ENCODE results near the gene GARNL3.

The GARNL3 gene

DNA sequence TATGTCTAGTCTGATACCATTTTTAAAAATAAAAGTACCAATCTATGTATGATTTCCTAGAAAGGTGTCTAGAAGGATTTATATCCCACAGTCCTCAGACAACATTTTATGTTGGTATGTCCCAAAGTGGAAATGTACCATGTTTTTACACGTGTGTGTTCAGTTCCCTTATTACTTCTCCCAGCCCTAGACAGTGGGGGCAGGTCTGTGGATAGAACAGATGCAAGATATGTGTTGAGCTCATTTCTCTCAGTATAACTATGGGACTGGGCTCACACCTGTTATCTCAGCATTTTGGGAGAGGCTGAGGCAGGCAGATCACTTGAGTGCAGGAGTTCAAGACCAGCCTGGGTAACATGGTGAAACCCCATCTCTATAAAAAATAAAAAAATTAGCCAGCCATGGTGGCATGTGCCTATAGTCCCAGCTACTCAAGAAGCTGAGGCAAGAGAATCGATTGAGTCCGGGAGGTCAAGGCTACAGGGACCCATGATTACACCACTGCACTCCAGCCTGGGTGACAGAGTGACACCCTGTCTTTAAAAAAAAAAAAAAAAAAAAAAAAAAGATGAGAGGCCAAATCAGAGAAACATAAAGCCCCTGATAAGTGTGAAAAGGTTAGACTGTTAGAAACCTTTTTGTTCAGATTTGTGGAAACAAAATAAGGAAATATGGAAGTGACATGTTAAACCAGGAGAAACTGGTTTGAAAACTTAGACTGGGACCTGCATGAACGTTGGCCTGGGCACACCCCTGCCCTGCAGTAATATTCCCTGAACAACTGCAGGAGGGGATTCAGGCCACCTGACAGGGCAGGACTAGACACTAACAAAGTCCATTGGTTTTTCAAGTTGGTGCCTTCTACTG is 125.0 kb downstream of the GARNL3 start:
- DNase-seq: no peak

DNA sequence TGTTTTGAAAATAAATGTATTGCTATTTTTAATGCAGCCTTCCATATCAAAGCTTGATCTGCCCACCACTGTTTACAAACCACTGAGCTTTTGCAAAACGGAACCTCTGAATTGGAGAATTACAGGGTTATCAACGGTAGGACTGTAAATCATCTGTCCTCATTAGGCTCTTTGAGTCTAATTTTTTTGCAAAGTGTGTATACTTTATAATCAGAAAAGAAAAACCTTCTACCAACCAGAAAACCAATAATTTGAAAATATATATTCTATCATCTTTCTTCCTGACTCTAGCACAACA is 125.6 kb downstream of the GARNL3 start:
- no peak for DNase-seq

DNA sequence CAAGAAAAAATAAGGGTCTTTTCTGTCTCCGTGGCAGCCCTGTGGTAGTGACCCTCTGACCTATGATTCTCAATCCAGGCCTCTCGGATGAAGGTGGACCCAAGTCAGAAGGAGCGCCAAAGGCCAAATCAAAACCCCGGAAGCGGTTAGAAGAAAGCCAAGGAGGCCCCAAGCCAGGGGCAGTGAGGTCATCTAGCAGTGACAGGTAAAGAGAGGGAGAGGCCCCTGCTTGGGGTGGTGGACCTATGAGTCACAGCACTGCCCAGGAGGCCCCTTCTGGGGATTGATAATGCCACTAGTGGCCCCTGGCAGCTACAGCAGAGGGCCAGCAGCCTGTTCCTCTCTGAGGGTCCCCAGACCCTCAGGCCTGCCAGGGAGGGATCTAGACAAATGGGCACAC is 126.0 kb downstream of the GARNL3 start:
- no peak for DNase-seq

DNA sequence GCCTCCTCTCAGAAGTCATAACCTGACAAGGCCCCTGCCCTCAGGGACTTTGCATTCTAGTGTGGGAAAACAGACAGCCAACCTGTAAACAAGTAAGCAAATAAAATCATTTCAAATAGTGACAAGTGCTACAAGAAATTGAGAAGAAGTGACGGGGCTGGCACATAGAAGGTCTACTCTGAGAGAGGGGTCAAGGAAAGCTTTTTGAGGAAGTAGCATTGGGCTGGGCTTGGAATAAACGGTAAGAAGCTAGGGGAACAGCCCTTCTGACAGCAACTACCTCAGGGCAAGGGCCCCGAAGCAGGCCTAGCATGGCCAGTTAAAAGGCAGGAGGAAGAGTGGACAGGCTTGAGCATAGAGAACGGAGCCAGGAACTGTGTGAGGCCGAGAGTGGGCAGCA is 127.6 kb downstream of the GARNL3 start:
- no peak for DNase-seq

DNA sequence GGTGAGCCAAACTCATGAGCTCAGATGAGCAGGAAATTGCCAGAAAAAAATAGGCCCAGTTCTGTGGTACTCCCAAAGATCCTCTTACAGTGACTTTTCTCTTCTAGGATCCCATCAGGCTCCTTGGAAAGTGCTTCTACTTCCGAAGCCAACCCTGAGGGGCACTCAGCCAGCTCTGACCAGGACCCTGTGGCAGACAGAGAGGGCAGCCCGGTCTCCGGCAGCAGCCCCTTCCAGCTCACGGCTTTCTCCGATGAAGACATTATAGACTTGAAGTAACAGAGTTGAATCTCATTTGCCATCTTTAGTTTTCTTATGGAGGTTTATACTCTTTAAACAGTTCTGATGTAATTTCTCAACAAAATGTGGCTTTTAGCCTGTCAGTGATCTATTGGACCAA is 128.4 kb downstream of the GARNL3 start:
- no peak for DNase-seq

DNA sequence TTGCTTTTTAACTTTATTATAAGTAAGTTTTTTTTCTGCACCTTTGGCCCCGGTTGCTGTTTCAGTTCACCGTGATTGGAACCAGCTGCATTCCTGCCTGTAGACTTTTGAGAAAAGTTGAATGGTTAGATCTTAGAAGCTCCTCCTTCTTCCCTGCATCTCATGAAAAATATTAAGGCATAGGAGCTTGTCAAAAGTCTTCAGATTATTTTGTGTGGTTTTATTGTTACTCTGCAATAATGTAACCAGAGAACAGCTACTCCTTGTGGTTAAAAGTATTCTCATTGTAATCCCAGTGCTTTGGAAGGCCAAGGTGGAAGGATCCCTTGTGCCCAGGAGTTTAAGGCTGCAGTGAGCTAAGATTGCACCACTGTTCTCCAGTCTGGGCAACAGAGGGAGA is 129.1 kb downstream of the GARNL3 start:
- DNase-seq: no peak

DNA sequence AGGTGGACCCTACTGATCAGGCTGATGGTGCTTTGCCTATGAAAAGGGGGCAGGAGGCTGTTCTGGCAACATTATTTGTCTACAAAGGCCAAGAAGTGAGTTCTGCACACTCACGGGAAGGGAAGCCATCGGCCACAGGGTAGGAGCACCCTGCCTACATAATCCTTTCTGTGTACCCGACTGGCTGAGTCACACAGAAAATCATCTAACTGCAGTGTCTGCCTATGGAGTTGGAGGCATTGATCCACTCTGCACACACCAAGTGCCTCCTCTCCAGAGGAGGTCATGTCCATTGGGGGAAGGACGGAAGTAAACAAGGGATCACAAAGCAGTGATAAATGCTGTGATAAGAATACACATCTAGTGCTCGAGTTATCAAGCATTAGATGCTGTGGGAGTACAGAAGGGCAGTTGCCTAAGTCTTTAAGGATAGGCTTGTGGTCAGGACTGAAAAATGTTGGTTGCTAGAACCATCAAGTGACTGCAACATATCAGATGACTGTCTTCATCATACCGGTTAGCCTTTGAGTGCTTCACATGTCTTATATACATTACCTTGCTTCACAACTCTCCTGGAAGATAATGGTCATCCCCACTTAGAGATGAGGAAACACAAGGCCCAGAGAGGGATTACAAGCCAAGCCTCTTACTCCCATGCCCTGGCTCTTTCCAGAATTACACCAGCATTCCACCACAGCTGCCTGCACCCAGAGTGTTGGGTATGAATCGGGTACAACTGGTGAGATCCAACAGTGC is 131.1 kb downstream of the GARNL3 start:
- no peak for DNase-seq

DNA sequence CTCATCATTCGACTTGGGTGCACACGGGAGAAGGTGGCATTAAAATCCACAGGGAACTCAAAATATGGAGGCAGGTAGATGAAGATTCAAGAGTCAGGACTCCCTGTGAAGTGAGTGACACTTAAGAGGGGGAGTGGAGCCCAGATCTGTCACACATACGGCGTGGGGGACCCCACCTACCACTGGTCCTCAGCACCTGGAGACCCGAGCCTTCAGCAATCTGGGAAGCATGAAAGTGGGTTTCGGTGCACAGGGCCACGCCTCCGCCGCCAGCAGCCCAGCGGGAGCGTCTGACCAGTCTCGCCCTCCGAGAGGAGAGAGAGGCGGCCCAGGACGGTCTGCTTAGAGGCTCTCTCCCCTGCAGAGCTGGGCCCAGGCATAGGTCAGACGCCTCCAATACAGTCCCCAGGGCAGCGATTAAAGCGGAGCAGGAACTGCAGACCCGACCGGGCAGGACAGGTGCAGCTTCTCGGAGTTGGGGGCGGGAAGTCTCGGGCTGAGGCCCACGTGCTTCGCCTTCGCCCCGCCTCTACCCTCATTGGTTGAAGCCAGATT is 131.8 kb downstream of the GARNL3 start:
- DNase-seq: no peak

DNA sequence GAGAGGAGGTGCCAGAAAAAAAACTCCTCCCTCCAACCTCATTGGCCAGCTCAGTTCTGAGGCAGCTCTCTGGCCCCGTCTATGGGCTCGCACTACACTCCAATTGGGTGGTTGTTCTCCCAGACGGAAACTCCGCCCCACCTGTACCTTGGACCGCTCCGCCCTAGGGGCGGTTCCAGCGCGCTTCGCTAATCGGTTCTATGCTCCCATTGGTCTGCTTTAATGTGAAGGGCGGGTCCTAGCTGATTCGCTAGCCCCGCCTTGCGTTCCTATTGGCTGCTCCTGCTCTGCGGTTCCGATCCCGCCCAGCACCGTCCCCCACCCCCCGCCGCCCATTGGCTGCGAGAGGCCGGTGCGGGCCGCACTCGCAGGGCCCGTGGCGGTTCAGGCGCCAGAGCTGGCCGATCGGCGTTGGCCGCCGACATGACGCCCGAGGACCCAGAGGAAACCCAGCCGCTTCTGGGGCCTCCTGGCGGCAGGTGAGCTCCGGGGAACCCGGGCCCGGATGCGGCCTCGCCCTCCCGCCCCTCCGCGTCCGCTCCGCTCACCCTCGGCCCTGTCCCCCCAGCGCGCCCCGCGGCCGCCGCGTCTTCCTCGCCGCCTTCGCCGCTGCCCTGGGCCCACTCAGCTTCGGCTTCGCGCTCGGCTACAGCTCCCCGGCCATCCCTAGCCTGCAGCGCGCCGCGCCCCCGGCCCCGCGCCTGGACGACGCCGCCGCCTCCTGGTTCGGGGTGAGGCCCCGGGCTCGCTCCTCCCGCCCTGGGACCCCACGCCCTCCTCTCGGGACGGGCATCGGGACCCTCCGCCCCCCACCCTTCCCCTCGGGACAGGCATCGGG is 132.5 kb downstream of the GARNL3 start, which contains the start of gene SLC2A8:
SLC2A8 (plus strand) TSS at position 362 of the 838 bp plus-strand sequence; CDS start at position 424, 62 bp downstream.
- peak; percentile 100 for DNase-seq

DNA sequence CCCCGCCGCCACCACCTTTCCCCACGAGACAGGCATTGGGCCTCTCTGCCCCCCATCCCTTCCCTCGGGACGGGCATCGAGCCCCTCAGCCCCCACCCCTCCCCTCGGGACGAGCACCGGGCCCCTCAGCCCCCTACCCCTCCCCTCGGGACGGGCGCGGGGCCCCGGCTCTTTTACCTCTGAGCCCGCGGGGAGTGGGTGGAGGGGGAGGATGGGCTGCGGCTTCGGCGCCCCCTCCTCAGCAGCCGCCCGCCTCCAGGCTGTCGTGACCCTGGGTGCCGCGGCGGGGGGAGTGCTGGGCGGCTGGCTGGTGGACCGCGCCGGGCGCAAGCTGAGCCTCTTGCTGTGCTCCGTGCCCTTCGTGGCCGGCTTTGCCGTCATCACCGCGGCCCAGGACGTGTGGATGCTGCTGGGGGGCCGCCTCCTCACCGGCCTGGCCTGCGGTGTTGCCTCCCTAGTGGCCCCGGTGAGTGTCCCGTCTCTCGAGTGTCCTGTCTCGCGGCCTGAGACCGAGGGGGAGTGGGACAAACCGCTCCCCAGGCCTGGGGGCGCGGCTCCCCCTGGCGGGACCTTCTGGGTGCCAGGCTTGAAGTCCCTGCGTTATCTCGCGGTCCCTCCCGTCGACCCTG is 133.2 kb downstream of the GARNL3 start:
- peak; percentile 35 for DNase-seq

DNA sequence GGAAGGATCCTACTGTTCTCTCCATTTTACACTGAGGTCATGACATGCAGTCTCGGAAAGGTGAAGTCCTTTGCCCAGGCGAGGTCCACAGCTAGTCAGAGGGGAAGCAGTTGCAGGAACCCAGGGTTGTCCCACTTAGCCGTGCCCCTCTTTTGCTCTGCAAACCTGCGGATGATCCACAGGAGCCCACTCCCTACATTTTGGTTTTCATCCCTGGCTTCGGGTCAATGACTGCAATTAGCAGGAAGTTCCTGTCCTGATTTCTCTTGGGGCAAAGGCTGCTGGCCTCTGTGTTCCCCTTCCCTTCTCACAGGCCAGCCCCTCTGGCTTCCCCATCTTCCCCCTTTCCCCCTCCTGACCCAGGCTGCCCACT is 133.7 kb downstream of the GARNL3 start:
- DNase-seq: no peak

DNA sequence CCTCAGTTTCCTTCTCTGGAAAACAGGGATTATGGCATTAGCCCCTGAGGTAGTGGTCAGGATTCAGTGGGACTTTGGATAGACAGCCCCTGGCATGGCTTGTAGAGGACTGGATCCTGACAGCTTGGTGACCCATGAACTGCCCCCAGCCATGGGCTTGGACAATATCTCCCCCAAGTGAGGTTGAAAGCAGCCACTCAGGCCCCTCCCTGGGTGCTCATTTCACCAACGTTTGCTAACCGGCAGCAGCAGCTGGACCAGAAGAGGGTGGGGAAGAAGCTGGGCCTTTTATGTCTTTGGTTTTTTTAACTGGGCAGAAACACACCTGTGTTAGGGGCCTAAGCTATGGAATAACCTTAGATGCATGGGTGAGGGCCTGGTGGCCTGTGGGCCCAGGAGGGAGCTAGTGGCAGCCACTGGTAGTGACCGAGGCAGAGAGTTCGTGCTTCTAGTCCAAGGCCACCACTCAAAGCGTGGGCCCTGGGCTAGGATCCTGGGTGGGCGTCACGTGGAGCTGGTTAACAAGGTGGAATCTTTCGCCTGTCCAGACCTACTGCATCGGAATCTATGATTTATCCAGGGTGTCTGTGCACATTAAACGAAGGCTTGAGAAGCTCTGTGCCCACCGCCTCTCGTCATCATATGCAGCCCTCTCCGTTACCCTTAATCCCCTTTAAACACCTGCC is 134.3 kb downstream of the GARNL3 start:
- no peak for DNase-seq

DNA sequence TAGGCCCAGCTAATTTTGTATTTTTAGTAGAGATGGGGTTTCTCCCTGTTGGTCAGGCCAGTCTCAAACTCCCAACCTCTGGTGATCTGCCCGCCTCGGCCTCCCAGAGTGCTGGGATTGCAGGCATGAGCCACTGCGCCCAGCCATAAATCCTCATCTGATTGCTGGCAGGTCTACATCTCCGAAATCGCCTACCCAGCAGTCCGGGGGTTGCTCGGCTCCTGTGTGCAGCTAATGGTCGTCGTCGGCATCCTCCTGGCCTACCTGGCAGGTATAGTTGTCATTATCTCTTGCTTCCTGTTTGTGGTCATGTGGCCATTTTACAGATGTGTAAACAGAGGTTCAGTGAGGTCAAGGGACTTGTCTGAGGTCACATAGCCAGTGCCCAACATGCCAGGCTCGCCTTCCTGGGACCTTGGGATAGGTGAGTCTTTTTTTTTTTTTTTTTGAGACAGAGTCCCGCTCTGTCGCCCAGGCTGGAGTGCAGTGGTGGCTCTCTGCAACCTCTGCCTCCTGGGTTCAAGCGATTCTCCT is 135.2 kb downstream of the GARNL3 start:
- no peak for DNase-seq

DNA sequence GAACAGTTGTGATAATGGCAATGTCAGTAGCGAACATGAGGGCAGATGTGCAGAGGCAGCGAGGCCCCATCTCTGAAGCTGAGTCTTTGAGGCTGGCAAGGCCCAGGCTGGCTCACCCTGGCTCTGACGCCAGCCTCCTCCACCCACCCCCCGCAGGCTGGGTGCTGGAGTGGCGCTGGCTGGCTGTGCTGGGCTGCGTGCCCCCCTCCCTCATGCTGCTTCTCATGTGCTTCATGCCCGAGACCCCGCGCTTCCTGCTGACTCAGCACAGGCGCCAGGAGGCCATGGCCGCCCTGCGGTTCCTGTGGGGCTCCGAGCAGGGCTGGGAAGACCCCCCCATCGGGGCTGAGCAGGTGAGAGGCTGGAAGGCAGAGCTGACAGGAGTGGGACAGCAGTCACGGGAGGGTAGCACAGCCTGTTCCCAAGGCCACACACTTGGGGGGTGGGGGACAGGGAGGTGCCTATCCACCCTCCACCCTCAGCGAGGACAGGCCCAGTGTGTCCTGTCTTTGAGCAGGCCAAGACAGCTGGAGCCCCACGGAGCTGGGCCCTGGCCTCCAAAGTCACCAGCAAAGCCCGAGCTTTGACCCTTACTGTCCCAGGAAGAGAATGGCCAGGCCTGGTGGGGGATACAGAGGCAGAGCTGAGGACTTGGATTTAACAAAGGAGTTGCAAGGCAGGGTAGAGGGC is 138.0 kb downstream of the GARNL3 start:
- DNase-seq: no peak

DNA sequence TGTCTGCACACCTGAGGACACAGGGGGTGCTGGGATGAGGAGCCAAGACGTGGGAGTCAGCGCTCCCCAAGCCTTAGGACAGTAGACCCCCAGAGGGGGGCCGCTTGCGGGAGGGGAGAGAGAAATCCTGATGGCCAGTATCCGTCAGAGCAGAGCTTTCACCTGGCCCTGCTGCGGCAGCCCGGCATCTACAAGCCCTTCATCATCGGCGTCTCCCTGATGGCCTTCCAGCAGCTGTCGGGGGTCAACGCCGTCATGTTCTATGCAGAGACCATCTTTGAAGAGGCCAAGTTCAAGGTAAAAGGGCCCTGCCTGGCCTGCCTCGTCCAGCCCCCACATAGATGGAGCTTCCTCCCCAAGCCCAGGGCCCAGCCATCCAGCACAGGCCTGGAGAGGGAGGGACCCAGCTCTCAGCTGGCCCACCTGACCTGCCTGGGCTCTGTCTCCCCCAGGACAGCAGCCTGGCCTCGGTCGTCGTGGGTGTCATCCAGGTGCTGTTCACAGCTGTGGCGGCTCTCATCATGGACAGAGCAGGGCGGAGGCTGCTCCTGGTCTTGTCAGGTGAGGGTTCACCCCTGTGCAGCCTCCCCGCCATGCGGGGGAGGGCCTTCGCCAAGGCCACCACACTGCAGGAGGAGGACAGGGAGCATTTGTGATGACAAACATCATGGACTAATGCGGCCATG is 139.1 kb downstream of the GARNL3 start:
- DNase-seq: no peak

DNA sequence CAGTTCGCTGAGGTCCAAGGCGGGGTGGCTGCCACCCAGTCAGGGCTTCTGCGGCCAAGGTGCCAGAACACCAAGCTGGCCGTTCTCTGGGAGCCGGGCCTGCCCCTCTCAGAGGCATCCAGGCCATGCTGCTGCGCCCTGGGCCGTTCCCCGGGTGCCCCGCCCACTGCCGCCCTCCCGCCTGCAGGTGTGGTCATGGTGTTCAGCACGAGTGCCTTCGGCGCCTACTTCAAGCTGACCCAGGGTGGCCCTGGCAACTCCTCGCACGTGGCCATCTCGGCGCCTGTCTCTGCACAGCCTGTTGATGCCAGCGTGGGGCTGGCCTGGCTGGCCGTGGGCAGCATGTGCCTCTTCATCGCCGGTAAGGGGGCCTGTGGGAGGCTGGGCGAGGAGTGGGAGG is 140.1 kb downstream of the GARNL3 start:
- DNase-seq: no peak

DNA sequence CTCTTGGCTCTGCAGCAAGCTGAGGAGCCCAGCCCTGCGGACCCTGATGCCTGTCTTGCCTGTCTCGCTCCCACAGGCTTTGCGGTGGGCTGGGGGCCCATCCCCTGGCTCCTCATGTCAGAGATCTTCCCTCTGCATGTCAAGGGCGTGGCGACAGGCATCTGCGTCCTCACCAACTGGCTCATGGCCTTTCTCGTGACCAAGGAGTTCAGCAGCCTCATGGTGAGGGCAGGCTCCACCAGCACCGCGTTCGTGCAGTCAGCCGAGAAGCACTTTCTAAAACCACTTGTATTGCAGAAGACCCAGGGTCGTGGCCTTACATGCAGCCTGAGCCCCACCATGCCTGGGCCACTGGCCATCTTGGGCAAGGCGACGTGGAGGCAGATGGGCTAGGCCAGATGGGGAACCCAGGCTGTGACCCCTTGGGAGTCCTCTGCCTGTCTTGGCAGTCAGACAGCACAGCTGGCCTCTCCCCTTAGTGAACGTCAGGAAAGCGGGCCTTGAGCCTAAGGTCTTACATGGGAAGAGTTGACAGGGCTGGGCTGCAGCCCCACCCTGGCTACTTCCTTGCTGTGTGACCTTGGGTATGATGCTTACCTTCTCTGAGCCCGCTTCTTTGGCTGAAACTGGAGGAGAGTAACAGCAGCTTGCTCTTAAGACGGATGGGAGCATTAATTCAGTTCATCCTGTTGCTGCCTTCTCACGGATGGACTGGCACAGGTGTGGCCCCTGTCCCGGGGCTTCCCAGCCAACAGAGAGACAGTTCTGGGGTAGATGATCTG is 141.0 kb downstream of the GARNL3 start:
- DNase-seq: peak; percentile 86

DNA sequence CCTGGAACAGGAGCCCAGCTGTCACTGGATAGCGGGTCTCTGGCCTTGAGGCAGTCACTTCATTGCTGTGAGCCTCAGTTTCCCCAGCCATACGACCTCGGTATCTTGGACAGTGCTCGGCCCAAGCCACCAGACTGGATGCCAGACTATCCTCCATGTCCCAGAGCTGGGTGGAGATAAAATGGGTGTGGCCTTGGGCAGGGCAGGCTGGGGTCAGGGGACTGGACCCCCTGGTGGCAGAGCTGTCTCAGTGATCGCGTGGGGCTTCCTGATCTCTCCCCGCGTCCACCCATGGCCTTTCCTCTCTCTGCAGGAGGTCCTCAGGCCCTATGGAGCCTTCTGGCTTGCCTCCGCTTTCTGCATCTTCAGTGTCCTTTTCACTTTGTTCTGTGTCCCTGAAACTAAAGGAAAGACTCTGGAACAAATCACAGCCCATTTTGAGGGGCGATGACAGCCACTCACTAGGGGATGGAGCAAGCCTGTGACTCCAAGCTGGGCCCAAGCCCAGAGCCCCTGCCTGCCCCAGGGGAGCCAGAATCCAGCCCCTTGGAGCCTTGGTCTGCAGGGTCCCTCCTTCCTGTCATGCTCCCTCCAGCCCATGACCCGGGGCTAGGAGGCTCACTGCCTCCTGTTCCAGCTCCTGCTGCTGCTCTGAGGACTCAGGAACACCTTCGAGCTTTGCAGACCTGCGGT is 142.4 kb downstream of the GARNL3 start:
- DNase-seq: no peak

DNA sequence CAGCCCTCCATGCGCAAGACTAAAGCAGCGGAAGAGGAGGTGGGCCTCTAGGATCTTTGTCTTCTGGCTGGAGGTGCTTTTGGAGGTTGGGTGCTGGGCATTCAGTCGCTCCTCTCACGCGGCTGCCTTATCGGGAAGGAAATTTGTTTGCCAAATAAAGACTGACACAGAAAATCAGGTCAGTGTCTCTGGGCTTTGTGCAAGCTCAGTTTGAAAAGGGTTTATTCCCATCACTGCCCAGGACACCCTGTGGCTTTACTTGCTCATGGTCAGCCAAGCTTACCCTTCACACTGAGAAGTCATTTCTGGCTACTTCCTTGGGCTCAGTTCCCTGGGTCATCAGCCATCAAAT is 142.9 kb downstream of the GARNL3 start:
- no peak for DNase-seq
